ENCODE data around the gene CA11. TPM values are rescaled to one million over a fixed set of nuclear protein-coding genes. Genes with fewer than 3 reads are reported as not detected.

CA11 gene
- total and polyA plus RNA-seq, 9 of the 15 experiments (the other 6 are each of a cell fraction or from before 2014, with no cell fraction given), result 2.9 to 19.9 (median 8.3) TPM

GRCh38 chr19:48637449-48637947 lies 8.5 kb downstream of the CA11 start (continued):
- 0 out of 2 replicates have a peak, but pooled peaks have one; percentile 5 for TF ChIP-seq TFE3 (CRISPR knock-in tag; IDR thresholded peaks at IDR 0.05)
- TF ChIP-seq ZBTB8A (IDR thresholded peaks at IDR 0.05; ENCODE audit: partially characterized antibody), result no peak
- no peak for TF ChIP-seq ZC3H11A (IDR thresholded peaks at IDR 0.05; ENCODE audit: low read depth, low read length)
- no peak for TF ChIP-seq RBM15 (IDR thresholded peaks at IDR 0.05; ENCODE audit: insufficient read depth, low read length)
- no peak for TF ChIP-seq KAT7 (CRISPR knock-in tag; IDR thresholded peaks at IDR 0.05; ENCODE audit: borderline replicate concordance)
- no peak for TF ChIP-seq E2F3 (CRISPR knock-in tag; IDR thresholded peaks at IDR 0.05)
- no peak for TF ChIP-seq ZNF75A (CRISPR knock-in tag; IDR thresholded peaks at IDR 0.05)
- TF ChIP-seq HNRNPUL1 (IDR thresholded peaks at IDR 0.05; ENCODE audit: low read length), result no peak
- TF ChIP-seq GABPB1 (CRISPR knock-in tag; IDR thresholded peaks at IDR 0.05), result peak; percentile 78
- peak in 1 of 2 experiments; percentile 84; a peak in 2 of 4 replicates for TF ChIP-seq SRF (CRISPR knock-in tag; IDR thresholded peaks at IDR 0.05)
- no peak for TF ChIP-seq KHSRP (IDR thresholded peaks at IDR 0.05)
- TF ChIP-seq U2AF1 (optimal IDR thresholded peaks at IDR 0.05; ENCODE audit: low read depth, low read length), result no peak
- TF ChIP-seq ZNF444 (CRISPR knock-in tag; IDR thresholded peaks at IDR 0.05), result no peak
- no peak for TF ChIP-seq KAT2B (IDR thresholded peaks at IDR 0.05; ENCODE audit: low read depth, low read length)
- TF ChIP-seq ESRRB (CRISPR knock-in tag; IDR thresholded peaks at IDR 0.05; ENCODE audit: borderline replicate concordance), result no peak
- TF ChIP-seq BCL6 (CRISPR knock-in tag; IDR thresholded peaks at IDR 0.05), result no peak
- peak; percentile 71 for TF ChIP-seq GMEB1 (CRISPR knock-in tag; IDR thresholded peaks at IDR 0.05)
- no peak for TF ChIP-seq SFPQ (IDR thresholded peaks at IDR 0.05; ENCODE audit: low read depth, low read length)
- no peak for TF ChIP-seq ZC3H4 (CRISPR knock-in tag; IDR thresholded peaks at IDR 0.05; ENCODE audit: borderline replicate concordance)
- TF ChIP-seq ZBTB11 (CRISPR knock-in tag; IDR thresholded peaks at IDR 0.05), result no peak; a peak in 1 of 6 replicates

Measured in K562 (cell line).